Hepatocyte (in vitro differentiated cells): ENCODE measurements around the gene IL1RAPL2. TPM values are rescaled to one million over a fixed set of nuclear protein-coding genes. Genes with fewer than 3 reads are reported as not detected.
A peak's percentile ranks its signal among the peaks of the same experiment; 100 is the strongest.
"Not testable (repeated sequence)": the region's sequence is repeated elsewhere in the genome, so short reads cannot be mapped to it uniquely, and the experiment has no call there.

Source experiments
- DNase-seq: peaks from one replicate; pipeline ENCODE4 v3.0.0-alpha.2; 2016; ENCODE audit warnings: low spot score
- H2AFZ ChIP-seq: fragments of 200-600 bp; sonication (generic); 2 replicates; pipeline ENCODE4 v1.6.0; 2016; ENCODE audit warnings: antibody characterized with exemption, mild to moderate bottlenecking
- H3K27ac ChIP-seq: fragments of 200-600 bp; sonication (generic); 2 replicates; pipeline ENCODE4 v1.5.1; 2016; ENCODE audit warnings: mild to moderate bottlenecking
- H3K27me3 ChIP-seq: fragments of 200-600 bp; sonication (generic); 2 replicates; pipeline ENCODE4 v1.6.1; 2016
- H3K36me3 ChIP-seq: fragments of 200-600 bp; sonication (generic); replicated peaks from 2 replicates; pipeline ENCODE4 v1.5.1; 2016; ENCODE audit warnings: low read depth; ENCODE audit not compliant: insufficient read depth
- H3K4me1 ChIP-seq: fragments of 200-600 bp; sonication (generic); 2 replicates; pipeline ENCODE4 v1.5.1; 2016; ENCODE audit warnings: mild to moderate bottlenecking, moderate library complexity; ENCODE audit not compliant: insufficient read depth
- H3K4me2 ChIP-seq: fragments of 200-600 bp; sonication (generic); 2 replicates; pipeline ENCODE4 v1.6.0; 2016
- H3K4me3 ChIP-seq: fragments of 200-600 bp; sonication (generic); 2 replicates; pipeline ENCODE4 v1.5.1; 2016; ENCODE audit warnings: mild to moderate bottlenecking
- H3K79me2 ChIP-seq: fragments of 200-600 bp; sonication (generic); 2 replicates; pipeline ENCODE4 v1.6.0; 2017; ENCODE audit warnings: mild to moderate bottlenecking
- H3K9me2 ChIP-seq: fragments of 200-600 bp; sonication (generic); replicated peaks from 2 replicates; pipeline ENCODE4 v1.6.0; 2017; ENCODE audit warnings: mild to moderate bottlenecking; ENCODE audit not compliant: insufficient read depth
- H3K9me3 ChIP-seq: fragments of 200-600 bp; sonication (generic); 2 replicates; pipeline ENCODE4 v1.5.1; 2016; ENCODE audit warnings: low read depth, mild to moderate bottlenecking
- H4K20me1 ChIP-seq: fragments of 200-600 bp; sonication (generic); 2 replicates; pipeline ENCODE4 v1.6.0; 2016; ENCODE audit warnings: mild to moderate bottlenecking; ENCODE audit not compliant: insufficient read depth, poor library complexity, severe bottlenecking
- EZH2 ChIP-seq: fragments of 200-600 bp; sonication (generic); IDR thresholded peaks from 2 replicates; pipeline ENCODE4 v1.6.1; 2016; ENCODE audit warnings: antibody characterized with exemption, mild to moderate bottlenecking, borderline replicate concordance
- EZH2phosphoT487 ChIP-seq: fragments of 200-600 bp; sonication (generic); IDR thresholded peaks from one replicate; pipeline ENCODE4 v1.6.1; 2018; ENCODE audit warnings: antibody characterized with exemption, mild to moderate bottlenecking, low read depth, moderate library complexity; ENCODE audit not compliant: unreplicated experiment, severe bottlenecking
- WGBS: methylation state at CpG from one replicate; pipeline ENCODE4 v1.1.6; 2016; ENCODE audit warnings: low lambda C conversion rate; ENCODE audit errors: missing lambda C conversion rate; 5-methylcytosine and 5-hydroxymethylcytosine counted together
- polyA plus RNA-seq: library from polyadenylated mRNA; unstranded; fragments of >200 nt; fragmentation: Nextera tagmentation; extraction: Ambion mirVana; gene quantifications from 2 replicates; pipeline ENCODE4 v1.2.1, GENCODE V29; 2016
- total RNA-seq: library from RNA; depleted of rRNA; stranded (reverse); fragments of >200 nt; gene quantifications from 2 replicates; pipeline ENCODE4 v1.2.3, GENCODE V29; 2014
- TF ChIP-seq, protein P1 (sequence below): fragments of 200-600 bp; sonication (generic); IDR thresholded peaks from 2 replicates; pipeline ENCODE4 v1.5.1; 2016; ENCODE audit warnings: antibody characterized with exemption, mild to moderate bottlenecking; ENCODE audit not compliant: poor library complexity

Gene IL1RAPL2
- total and polyA plus RNA-seq, 2 experiments from 2014 or later = 0.40 TPM; not detected in 1

DNA sequence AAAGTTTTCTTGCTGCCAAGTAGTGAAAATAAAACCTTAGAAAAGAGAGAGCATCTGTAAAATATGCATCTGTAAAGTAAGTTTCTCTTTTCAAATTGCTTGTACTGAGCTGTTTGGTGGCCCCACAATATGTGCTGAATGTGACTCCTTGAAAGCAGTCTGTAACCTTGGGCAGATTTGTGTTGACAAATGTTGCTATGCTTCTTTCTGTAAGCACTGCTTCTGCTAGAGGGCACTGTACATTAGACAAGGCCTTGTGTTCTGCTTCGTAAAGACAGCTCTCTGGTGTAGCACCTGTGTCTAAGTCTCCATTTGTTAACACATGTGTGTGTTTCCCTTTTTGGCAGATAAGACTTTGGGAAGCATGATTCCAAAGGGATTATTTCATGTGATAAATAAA lies 1199.7 kb downstream of the IL1RAPL2 start:
- H4K20me1 ChIP-seq = no peaks in the 10 kb centered on the region
- H3K4me3 ChIP-seq = no peak overlapping the region
- no peaks in the 10 kb centered on the region for H3K4me1 ChIP-seq
- TF ChIP-seq, protein P1, sequence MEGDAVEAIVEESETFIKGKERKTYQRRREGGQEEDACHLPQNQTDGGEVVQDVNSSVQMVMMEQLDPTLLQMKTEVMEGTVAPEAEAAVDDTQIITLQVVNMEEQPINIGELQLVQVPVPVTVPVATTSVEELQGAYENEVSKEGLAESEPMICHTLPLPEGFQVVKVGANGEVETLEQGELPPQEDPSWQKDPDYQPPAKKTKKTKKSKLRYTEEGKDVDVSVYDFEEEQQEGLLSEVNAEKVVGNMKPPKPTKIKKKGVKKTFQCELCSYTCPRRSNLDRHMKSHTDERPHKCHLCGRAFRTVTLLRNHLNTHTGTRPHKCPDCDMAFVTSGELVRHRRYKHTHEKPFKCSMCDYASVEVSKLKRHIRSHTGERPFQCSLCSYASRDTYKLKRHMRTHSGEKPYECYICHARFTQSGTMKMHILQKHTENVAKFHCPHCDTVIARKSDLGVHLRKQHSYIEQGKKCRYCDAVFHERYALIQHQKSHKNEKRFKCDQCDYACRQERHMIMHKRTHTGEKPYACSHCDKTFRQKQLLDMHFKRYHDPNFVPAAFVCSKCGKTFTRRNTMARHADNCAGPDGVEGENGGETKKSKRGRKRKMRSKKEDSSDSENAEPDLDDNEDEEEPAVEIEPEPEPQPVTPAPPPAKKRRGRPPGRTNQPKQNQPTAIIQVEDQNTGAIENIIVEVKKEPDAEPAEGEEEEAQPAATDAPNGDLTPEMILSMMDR = no peak
- TF ChIP-seq EZH2 (no peak), EZH2phosphoT487 (no peak)
- no peaks in the 10 kb centered on the region for H3K27me3 ChIP-seq
- no peak overlapping the region for H3K27ac ChIP-seq
- H2AFZ ChIP-seq = no peak overlapping the region
- peak; percentile 7 for DNase-seq
- H3K36me3 ChIP-seq = no peaks in the 10 kb centered on the region
- no peaks in the 10 kb centered on the region for H3K79me2 ChIP-seq
- 62% methylated on average over 1 of the region's 1 CpG for WGBS
- no peaks in the 10 kb centered on the region for H3K9me3 ChIP-seq
- no peak overlapping the region for H3K4me2 ChIP-seq
- H3K9me2 ChIP-seq = no peaks in the 10 kb centered on the region

DNA sequence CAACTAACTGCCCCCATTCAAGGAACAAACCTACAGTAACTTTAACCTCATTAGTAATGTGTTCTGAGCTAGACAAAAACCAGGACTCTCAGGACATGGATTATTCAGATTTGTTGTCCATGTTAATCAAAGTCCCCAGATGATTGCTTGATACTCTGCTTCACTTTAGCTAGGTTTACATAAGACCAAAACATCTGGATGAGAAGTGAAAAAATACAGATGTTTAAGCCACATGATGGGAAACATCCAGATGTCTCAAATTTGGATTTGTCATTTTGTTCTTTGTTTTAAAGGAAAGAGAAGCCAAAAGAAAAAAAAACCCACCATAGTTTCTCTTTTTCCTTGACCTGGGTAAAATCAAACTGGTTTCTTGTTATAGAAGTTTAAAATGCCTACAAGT lies 1207.8 kb downstream of the IL1RAPL2 start:
- Histone ChIP-seq H3K27me3 (no peaks in the 10 kb centered on the region), H2AFZ (no peak overlapping the region), H3K9me2 (no peaks in the 10 kb centered on the region), H3K36me3 (no peaks in the 10 kb centered on the region), H4K20me1 (no peaks in the 10 kb centered on the region), H3K9me3 (no peaks in the 10 kb centered on the region), H3K4me1 (no peaks in the 10 kb centered on the region), H3K79me2 (no peaks in the 10 kb centered on the region), H3K4me2 (no peak overlapping the region), H3K27ac (no peak overlapping the region), H3K4me3 (no peak overlapping the region)
- TF ChIP-seq, protein P1 = no peak
- TF ChIP-seq EZH2phosphoT487 (no peak), EZH2 (no peak)
- DNase-seq = no peak

DNA sequence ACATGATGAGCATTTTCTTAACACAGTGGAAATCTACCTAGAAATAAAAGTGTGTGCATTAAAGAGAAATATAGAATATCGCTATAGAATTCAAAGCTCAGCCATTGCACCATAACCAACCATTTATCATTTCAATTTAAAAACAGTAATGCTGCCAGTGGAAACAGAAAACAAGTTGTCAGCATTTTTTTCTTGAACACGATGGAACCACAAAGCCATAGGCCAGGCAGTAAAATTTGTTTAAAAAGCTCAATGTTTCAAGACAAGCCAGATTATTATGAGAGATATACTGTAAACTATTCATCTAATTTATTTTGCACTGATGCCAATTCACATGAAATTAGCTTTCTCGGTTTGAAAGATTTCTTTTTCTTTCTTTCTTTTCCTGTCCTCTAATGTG lies 1209.7 kb downstream of the IL1RAPL2 start:
- Histone ChIP-seq H3K36me3 (no peaks in the 10 kb centered on the region), H3K27me3 (no peaks in the 10 kb centered on the region), H3K4me2 (no peak overlapping the region), H3K27ac (no peak overlapping the region), H4K20me1 (no peaks in the 10 kb centered on the region), H3K79me2 (no peaks in the 10 kb centered on the region), H3K9me3 (no peaks in the 10 kb centered on the region), H3K9me2 (no peaks in the 10 kb centered on the region), H3K4me1 (no peaks in the 10 kb centered on the region), H3K4me3 (no peak overlapping the region), H2AFZ (no peak overlapping the region)
- TF ChIP-seq, protein P1 = no peak
- TF ChIP-seq EZH2phosphoT487 = no peak
- TF ChIP-seq EZH2 = no peak
- 56% methylated on average over 3 of the region's 3 CpGs for WGBS
- DNase-seq = no peak

DNA sequence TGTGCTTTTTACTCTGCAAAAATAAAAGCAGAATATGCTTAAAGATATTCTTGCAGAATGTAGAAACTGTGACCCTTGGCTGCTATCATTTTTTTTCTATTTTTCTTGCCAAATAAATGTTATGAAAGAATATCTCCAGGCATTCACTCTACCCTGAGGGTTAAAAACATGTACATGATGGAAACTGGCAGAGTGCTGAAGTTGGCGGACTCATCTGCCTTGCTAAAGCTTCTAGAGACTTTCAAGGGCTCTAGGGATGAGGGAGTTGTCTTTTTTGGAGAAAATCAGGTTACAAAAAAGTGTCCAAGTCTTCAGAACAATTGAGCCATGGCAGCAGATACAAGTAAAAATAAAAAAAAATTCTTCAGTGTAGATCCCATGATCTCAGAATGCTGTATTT lies 1215.8 kb downstream of the IL1RAPL2 start:
- Histone ChIP-seq H3K4me2 (no peak overlapping the region), H3K36me3 (no peaks in the 10 kb centered on the region), H3K27me3 (no peaks in the 10 kb centered on the region), H3K9me2 (no peaks in the 10 kb centered on the region), H3K79me2 (no peaks in the 10 kb centered on the region), H4K20me1 (no peaks in the 10 kb centered on the region), H2AFZ (no peak overlapping the region), H3K9me3 (no peaks in the 10 kb centered on the region), H3K4me3 (no peak overlapping the region), H3K4me1 (no peaks in the 10 kb centered on the region), H3K27ac (no peak overlapping the region)
- DNase-seq = no peak
- no peak for TF ChIP-seq EZH2phosphoT487
- TF ChIP-seq, protein P1 = no peak
- TF ChIP-seq EZH2 = no peak
- WGBS = 40% methylated on average over 1 of the region's 1 CpG

DNA sequence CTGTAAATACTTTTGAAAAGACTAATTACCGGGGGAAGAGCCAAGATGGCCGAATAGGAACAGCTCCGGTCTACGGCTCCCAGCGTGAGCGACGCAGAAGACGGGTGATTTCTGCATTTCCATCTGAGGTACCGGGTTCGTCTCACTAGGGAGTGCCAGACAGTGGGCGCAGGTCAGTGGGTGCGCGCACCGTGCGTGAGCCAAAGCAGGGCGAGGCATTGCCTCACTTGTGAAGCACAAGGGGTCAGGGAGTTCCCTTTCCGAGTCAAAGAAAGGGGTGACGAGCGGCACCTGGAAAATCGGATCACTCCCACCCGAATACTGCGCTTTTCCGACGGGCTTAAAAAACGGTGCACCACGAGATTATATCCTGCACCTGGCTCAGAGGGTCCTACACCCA lies 1230.9 kb downstream of the IL1RAPL2 start:
- not testable (repeated sequence) for H3K4me3 ChIP-seq
- 79% methylated on average over 24 of the region's 26 CpGs for WGBS

More for the DNA sequence above, 1230.9 kb downstream of the IL1RAPL2 start:
- not testable (repeated sequence) for H3K9me2 ChIP-seq, H3K36me3 ChIP-seq, H3K9me3 ChIP-seq, H3K79me2 ChIP-seq, H3K27ac ChIP-seq, H3K27me3 ChIP-seq, H4K20me1 ChIP-seq, H3K4me1 ChIP-seq, DNase-seq
- Histone ChIP-seq H2AFZ (peak overlapping the region; percentile 49), H3K4me2 (peak overlapping the region; percentile 53)
